GM23338 (cell line): ENCODE results near the gene VPS8. TPM values are rescaled to one million over a fixed set of nuclear protein-coding genes. Genes with fewer than 3 reads are reported as not detected.

ENCODE experiments used
- ATAC-seq: fragments of 200-7000 bp; cut with Tn5 transposase; 3 replicates; pipeline ENCODE4 v1.9.1; 2020
- DNase-seq: peaks from one replicate; pipeline ENCODE4 v3.0.0-alpha.2; 2015; ENCODE audit warnings: low spot score
- H2AFZ ChIP-seq: fragments of 200-600 bp; sonication (generic); 2 replicates; pipeline ENCODE4 v1.8.0; 2016; ENCODE audit warnings: antibody characterized with exemption, mild to moderate bottlenecking, moderate library complexity
- H3F3A ChIP-seq: fragments of 200-600 bp; sonication (generic); replicated peaks from 2 replicates; pipeline ENCODE4 v1.8.0; 2017; ENCODE audit warnings: antibody characterized with exemption, mixed run types, low read depth
- H3K27ac ChIP-seq: fragments of 200-600 bp; sonication (generic); 2 replicates; pipeline ENCODE4 v1.6.1; 2016; ENCODE audit warnings: low read depth
- H3K27me3 ChIP-seq: fragments of 200-600 bp; sonication (generic); 2 replicates; pipeline ENCODE4 v1.8.0; 2016; ENCODE audit warnings: mild to moderate bottlenecking, mixed run types, moderate library complexity; ENCODE audit not compliant: insufficient read depth
- H3K36me3 ChIP-seq: fragments of 200-600 bp; sonication (generic); 2 replicates; pipeline ENCODE4 v1.8.0; 2016; ENCODE audit warnings: mild to moderate bottlenecking; ENCODE audit not compliant: insufficient read depth
- H3K4me1 ChIP-seq: fragments of 200-600 bp; sonication (generic); 2 replicates; pipeline ENCODE4 v1.8.0; 2016; ENCODE audit warnings: mild to moderate bottlenecking, moderate library complexity; ENCODE audit not compliant: insufficient read depth
- H3K4me2 ChIP-seq: fragments of 200-600 bp; sonication (generic); 2 replicates; pipeline ENCODE4 v1.7.1; 2017; ENCODE audit warnings: mixed run types
- H3K4me3 ChIP-seq: fragments of 200-600 bp; sonication (generic); 2 replicates; pipeline ENCODE4 v1.6.1; 2016; ENCODE audit warnings: mixed run types
- H3K79me2 ChIP-seq: fragments of 200-600 bp; sonication (generic); replicated peaks from 2 replicates; pipeline ENCODE4 v1.8.0; 2017; ENCODE audit warnings: mild to moderate bottlenecking; ENCODE audit not compliant: insufficient read depth
- H3K9me2 ChIP-seq: fragments of 200-600 bp; sonication (generic); 2 replicates; pipeline ENCODE4 v1.8.0; 2017; ENCODE audit not compliant: insufficient read depth
- H4K20me1 ChIP-seq: fragments of 200-600 bp; sonication (generic); replicated peaks from 2 replicates; pipeline ENCODE4 v1.8.0; 2017; ENCODE audit warnings: mild to moderate bottlenecking; ENCODE audit not compliant: insufficient read depth
- H3K27ac Mint-ChIP-seq: 2 replicates; pipeline ENCODE4 v1.8.0; 2020; ENCODE audit warnings: inconsistent platforms, mild to moderate bottlenecking, moderate library complexity, mixed read lengths
- H3K27me3 Mint-ChIP-seq: 3 replicates; pipeline ENCODE4 v1.8.0; 2022; ENCODE audit warnings: low read depth, mild to moderate bottlenecking, moderate library complexity, mixed read lengths, inconsistent platforms; ENCODE audit not compliant: insufficient read depth, poor library complexity
- H3K36me3 Mint-ChIP-seq: 3 replicates; pipeline ENCODE4 v1.8.0; 2021; ENCODE audit warnings: low read depth, mild to moderate bottlenecking, inconsistent platforms, moderate library complexity, mixed read lengths
- H3K4me1 Mint-ChIP-seq: 3 replicates; pipeline ENCODE4 v1.8.0; 2020; ENCODE audit warnings: mild to moderate bottlenecking, inconsistent platforms, mixed read lengths
- H3K4me3 Mint-ChIP-seq: 3 replicates; pipeline ENCODE4 v1.8.0; 2021; ENCODE audit warnings: moderate library complexity, mild to moderate bottlenecking, inconsistent platforms, mixed read lengths
- H3K9me3 Mint-ChIP-seq: 3 replicates; pipeline ENCODE4 v1.8.0; 2020; ENCODE audit warnings: moderate library complexity, mild to moderate bottlenecking, inconsistent platforms, mixed read lengths
- ETS1 ChIP-seq: IDR thresholded peaks from 2 replicates; pipeline ENCODE4 v1.6.1; 2016; ENCODE audit warnings: antibody characterized with exemption
- EZH2 ChIP-seq: fragments of 200-600 bp; sonication (generic); IDR thresholded peaks from one replicate; pipeline ENCODE4 v1.8.0; 2017; ENCODE audit warnings: antibody characterized with exemption, mild to moderate bottlenecking, low read depth; ENCODE audit not compliant: unreplicated experiment
- EZH2phosphoT487 ChIP-seq: fragments of 200-600 bp; sonication (generic); IDR thresholded peaks from one replicate; pipeline ENCODE4 v1.8.1; 2018; ENCODE audit warnings: antibody characterized with exemption; ENCODE audit not compliant: unreplicated experiment
- JUNB ChIP-seq: IDR thresholded peaks from one replicate; pipeline ENCODE4 v1.6.1; 2016; ENCODE audit warnings: antibody characterized with exemption; ENCODE audit not compliant: unreplicated experiment
- NANOG ChIP-seq: IDR thresholded peaks from 2 replicates; pipeline ENCODE4 v1.6.1; 2016; ENCODE audit warnings: antibody characterized with exemption, borderline replicate concordance
- POLR2AphosphoS5 ChIP-seq: IDR thresholded peaks from 2 replicates; pipeline ENCODE4 v1.6.1; 2016; ENCODE audit warnings: antibody characterized with exemption, low read depth
- REST ChIP-seq: IDR thresholded peaks from one replicate; pipeline ENCODE4 v1.6.1; 2018; ENCODE audit warnings: antibody characterized with exemption; ENCODE audit not compliant: unreplicated experiment
- STAT1 ChIP-seq: IDR thresholded peaks from one replicate; pipeline ENCODE4 v1.6.1; 2016; ENCODE audit warnings: antibody characterized with exemption; ENCODE audit not compliant: unreplicated experiment
- ZNF114 ChIP-seq: fragments of 250-450 bp; sonication (Bioruptor Pico); IDR thresholded peaks from 2 replicates; pipeline ENCODE4 v1.5.0; 2020; ENCODE audit warnings: mild to moderate bottlenecking, moderate library complexity
- ZNF331 ChIP-seq: fragments of 250-450 bp; sonication (Bioruptor Pico); IDR thresholded peaks from 2 replicates; pipeline ENCODE4 v1.5.0; 2020; ENCODE audit warnings: low read depth, mild to moderate bottlenecking, moderate library complexity
- ZNF462 ChIP-seq: fragments of 250-450 bp; sonication (Bioruptor Pico); IDR thresholded peaks from 2 replicates; pipeline ENCODE4 v1.5.0; 2020; ENCODE audit warnings: mild to moderate bottlenecking, moderate library complexity
- polyA plus RNA-seq: library from polyadenylated mRNA; unstranded; fragments of >200 nt; fragmentation: Nextera tagmentation; extraction: Ambion mirVana; gene quantifications from 2 replicates; pipeline ENCODE4 v1.2.1, GENCODE V29; 2016
- total RNA-seq: library from RNA; depleted of rRNA; stranded (reverse); fragments of >200 nt; shearing (Covaris generic); gene quantifications from 2 replicates; pipeline ENCODE4 v1.2.3, GENCODE V29; 2014

Gene VPS8
- total and polyA plus RNA-seq, 2 experiments from 2014 or later: 17.3 to 45.5 TPM

- H3K9me3 Mint-ChIP-seq: no peaks in the 10 kb centered on the region
- Histone ChIP-seq H3F3A (no peaks in the 10 kb centered on the region), H3K9me2 (0 out of 2 replicates have a peak, but pooled peaks cover 9% of the 10 kb centered on the region), H4K20me1 (no peaks in the 10 kb centered on the region), H3K79me2 (no peaks in the 10 kb centered on the region), H3K27me3 (no peaks in the 10 kb centered on the region), H3K4me2 (no peak overlapping the region), H2AFZ (no peak overlapping the region), H3K4me3 (no peak overlapping the region), H3K36me3 (no peaks in the 10 kb centered on the region), H3K27ac (no peak overlapping the region), H3K4me1 (no peaks in the 10 kb centered on the region)
- H3K27me3 Mint-ChIP-seq: no peaks in the 10 kb centered on the region
- ATAC-seq (no peak), DNase-seq (no peak)
- peaks cover 11% of the 10 kb centered on the region for H3K4me1 Mint-ChIP-seq
- no peaks in the 10 kb centered on the region for H3K36me3 Mint-ChIP-seq
- H3K4me3 Mint-ChIP-seq: no peak overlapping the region
- no peak overlapping the region for H3K27ac Mint-ChIP-seq
- TF ChIP-seq EZH2: no peak
- TF ChIP-seq ZNF462: no peak
- no peak for TF ChIP-seq NANOG
Observed at GRCh38 chr3:184796551-184796950, 15.4 kb upstream of the VPS8 start.

GRCh38 chr3:184796954-184797353 lies 15.0 kb upstream of the VPS8 start:
- H3K9me2 ChIP-seq: 0 out of 2 replicates have a peak, but pooled peaks cover 5% of the 10 kb centered on the region
- H3K27me3 ChIP-seq: no peaks in the 10 kb centered on the region
- Mint-ChIP-seq H3K9me3 (no peaks in the 10 kb centered on the region), H3K27ac (no peak overlapping the region), H3K27me3 (no peaks in the 10 kb centered on the region), H3K4me1 (peaks cover 9% of the 10 kb centered on the region; the same call in 2 of the 3 replicates), H3K4me3 (no peak overlapping the region), H3K36me3 (no peaks in the 10 kb centered on the region)
- DNase-seq (no peak), ATAC-seq (no peak)
- H3K79me2 ChIP-seq: no peaks in the 10 kb centered on the region
- H3K4me3 ChIP-seq: no peak overlapping the region
- no peak overlapping the region for H3K27ac ChIP-seq
- H2AFZ ChIP-seq: no peak overlapping the region
- H3K36me3 ChIP-seq: no peaks in the 10 kb centered on the region
- H4K20me1 ChIP-seq: no peaks in the 10 kb centered on the region
- no peaks in the 10 kb centered on the region for H3F3A ChIP-seq
- no peak overlapping the region for H3K4me2 ChIP-seq
- H3K4me1 ChIP-seq: no peaks in the 10 kb centered on the region
- no peak for TF ChIP-seq ZNF114 (CRISPR knock-in tag)
- no peak for TF ChIP-seq REST
- TF ChIP-seq JUNB: no peak
- TF ChIP-seq ZNF331 (CRISPR knock-in tag): no peak
- no peak for TF ChIP-seq POLR2AphosphoS5
- no peak for TF ChIP-seq STAT1
- TF ChIP-seq EZH2phosphoT487: no peak
- no peak for TF ChIP-seq ETS1
- no peak for TF ChIP-seq NANOG
